ENCODE data around the gene OR10G3.

- no peak for TF ChIP-seq CTCF (IDR thresholded peaks at IDR 0.05)
- TF ChIP-seq POLR2A (IDR thresholded peaks at IDR 0.05), result no peak
Observed at GRCh38 chr14:21529515-21529914, 50.4 kb downstream of the OR10G3 start.

Measured in Peyer's patch (tissue), 4 donors.